Anterior cingulate cortex (tissue), 58 donors: ENCODE measurements around the gene BTBD7.
A peak's percentile ranks its signal among the peaks of the same experiment; 100 is the strongest.
"Not testable (repeated sequence)": the region's sequence is repeated elsewhere in the genome, so short reads cannot be mapped to it uniquely, and the experiment has no call there.

Experiments
- DNase-seq, 58 donors: peaks; one replicate each; lab custom pipeline; 2025; lab: John Stamatoyannopoulos, UW

BTBD7 gene, protein sequence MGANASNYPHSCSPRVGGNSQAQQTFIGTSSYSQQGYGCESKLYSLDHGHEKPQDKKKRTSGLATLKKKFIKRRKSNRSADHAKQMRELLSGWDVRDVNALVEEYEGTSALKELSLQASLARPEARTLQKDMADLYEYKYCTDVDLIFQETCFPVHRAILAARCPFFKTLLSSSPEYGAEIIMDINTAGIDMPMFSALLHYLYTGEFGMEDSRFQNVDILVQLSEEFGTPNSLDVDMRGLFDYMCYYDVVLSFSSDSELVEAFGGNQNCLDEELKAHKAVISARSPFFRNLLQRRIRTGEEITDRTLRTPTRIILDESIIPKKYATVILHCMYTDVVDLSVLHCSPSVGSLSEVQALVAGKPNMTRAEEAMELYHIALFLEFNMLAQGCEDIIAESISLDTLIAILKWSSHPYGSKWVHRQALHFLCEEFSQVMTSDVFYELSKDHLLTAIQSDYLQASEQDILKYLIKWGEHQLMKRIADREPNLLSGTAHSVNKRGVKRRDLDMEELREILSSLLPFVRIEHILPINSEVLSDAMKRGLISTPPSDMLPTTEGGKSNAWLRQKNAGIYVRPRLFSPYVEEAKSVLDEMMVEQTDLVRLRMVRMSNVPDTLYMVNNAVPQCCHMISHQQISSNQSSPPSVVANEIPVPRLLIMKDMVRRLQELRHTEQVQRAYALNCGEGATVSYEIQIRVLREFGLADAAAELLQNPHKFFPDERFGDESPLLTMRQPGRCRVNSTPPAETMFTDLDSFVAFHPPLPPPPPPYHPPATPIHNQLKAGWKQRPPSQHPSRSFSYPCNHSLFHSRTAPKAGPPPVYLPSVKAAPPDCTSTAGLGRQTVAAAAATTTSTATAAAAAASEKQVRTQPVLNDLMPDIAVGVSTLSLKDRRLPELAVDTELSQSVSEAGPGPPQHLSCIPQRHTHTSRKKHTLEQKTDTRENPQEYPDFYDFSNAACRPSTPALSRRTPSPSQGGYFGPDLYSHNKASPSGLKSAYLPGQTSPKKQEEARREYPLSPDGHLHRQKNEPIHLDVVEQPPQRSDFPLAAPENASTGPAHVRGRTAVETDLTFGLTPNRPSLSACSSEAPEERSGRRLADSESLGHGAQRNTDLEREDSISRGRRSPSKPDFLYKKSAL

GRCh38 chr14:93332853-93333630 is at the start of gene BTBD7:
Gene BTBD7 (minus strand): TSS chr14:93333036. CDS start chr14:93296051, 36,985 bp downstream.
- peak; percentile 58 to 97 (median 89) for DNase-seq

DNA sequence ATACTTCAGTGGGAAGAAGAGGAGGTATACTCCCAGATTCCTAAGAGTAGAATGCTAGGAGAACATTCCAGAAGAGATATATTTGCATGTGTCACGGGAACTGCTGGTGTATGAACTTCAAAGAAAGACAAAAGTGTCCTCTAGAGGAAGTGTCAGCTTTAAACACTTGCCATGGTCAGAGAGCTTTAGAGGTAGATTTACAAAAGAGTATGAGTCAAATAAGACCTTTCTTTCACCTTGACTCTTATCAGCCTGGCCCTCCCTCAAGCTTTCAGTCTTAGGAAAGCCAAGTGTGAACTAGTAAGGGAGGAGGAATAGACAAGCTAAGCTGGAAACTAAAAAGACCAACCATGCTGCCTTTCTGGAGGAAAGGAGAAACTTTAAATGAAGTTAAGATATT is 48.8 kb upstream of the BTBD7 start:
- no peak for DNase-seq

DNA sequence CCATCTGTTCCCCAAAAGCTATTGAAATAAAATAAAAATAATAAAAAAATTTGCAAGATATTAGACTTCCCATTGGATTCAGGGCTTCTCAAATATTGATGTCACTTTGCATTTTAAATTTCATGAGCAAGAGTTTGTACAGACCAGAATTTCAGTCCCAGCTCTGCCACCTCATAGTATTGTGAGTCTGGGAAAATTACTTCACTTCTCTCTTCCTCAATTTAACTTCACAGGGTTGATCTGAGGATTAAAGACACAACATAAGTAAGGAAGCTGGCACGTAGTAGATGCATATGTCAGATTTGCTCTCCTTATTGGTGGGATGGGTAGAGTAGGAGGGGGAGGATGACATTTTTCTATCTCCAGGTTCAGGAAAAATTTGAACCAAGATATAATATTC is 47.0 kb upstream of the BTBD7 start:
- DNase-seq, result no peak

DNA sequence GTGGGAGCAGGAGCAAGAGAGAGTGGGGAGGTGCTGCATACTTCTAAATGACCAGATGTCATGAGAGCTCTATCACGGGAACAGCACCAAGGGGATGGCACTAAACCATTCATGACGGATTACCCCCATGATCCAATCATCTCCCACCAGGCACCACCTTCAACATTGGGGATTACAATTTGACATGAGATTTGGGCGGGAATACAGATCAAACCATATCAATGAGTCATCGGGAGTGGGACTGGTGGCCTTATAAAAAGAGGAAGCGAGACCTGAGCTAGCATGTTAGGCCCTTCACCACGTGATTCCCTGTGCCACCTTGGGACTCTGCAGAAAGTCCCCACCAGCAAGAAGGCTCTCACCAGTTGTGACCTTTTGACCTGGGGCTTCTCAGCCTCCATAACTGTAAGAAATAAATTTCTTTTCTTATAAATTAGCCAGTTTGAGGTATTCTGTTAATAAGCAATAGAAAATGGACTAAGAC is 42.9 kb upstream of the BTBD7 start:
- DNase-seq, result no peak

- peak in 3 of 58 donors; percentile 2 to 21 (median 4) for DNase-seq
These were observed 37.0 kb upstream of the BTBD7 start for GRCh38 chr14:93369713-93370266.

DNA sequence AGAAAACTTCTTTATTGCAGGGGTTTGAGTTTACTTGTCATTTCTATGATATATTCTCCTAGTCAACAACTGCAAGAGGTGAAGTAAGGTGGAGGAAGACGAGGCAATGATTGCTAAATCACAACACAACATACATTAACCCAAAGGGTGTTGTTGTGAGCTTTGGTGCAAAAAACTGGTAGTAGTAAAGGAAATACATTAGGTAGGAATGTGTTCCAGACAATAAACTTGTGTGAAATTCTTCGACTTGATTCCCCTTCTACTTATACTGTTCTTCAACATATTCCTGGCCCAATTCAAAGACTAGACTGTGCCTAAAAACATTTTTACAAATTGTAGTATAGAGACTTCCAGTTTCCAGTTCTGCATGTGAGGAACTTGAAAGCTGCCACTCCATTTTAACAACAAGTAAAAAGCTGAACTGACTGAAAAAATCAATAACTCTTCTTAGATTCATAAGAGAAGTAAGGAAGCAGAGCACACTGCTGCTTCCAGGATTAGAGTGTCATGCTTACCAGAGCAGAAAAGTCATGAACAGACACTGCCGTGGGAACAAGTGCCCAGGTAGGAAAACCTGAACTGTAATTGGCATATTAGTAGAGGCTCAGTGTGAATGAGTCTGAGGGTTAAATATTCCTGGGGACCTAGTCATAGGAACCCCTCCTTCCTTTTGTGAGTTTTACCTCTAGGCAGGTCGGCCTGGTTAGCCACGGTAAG is 36.3 kb upstream of the BTBD7 start:
- DNase-seq, result no peak

- not testable (repeated sequence) for DNase-seq
These were observed 22.0 kb upstream of the BTBD7 start for GRCh38 chr14:93354873-93355272.

DNA sequence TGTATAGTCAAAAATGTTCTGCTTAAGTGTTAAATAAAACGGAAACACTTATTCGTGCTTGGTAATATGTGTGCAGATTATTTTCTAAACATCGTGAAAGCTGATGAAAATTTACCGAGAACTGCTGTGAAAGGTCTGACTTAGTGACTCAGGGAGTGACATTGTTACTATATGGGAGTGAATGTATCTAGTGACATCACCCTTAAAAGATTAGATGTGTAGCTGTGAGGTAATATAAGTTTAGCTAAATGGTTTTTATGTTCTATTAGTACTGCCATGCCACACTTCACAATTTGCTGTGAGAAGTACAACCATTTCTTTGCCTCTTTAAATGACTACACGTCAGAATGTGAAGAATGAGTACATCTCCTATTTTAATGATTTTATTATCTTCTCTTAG is 15.5 kb upstream of the BTBD7 start:
- DNase-seq, result no peak

GRCh38 chr14:93347850-93348249 is 15.0 kb upstream of the BTBD7 start:
- no peak for DNase-seq

- DNase-seq, result no peak
These were observed 14.3 kb upstream of the BTBD7 start, which contains the start of gene COX8C for GRCh38 chr14:93346926-93347721. Gene COX8C (plus strand): TSS chr14:93347182. CDS start chr14:93347269, 87 bp downstream.

- no peak for DNase-seq
These were observed 11.0 kb upstream of the BTBD7 start for GRCh38 chr14:93343797-93344196.

DNA sequence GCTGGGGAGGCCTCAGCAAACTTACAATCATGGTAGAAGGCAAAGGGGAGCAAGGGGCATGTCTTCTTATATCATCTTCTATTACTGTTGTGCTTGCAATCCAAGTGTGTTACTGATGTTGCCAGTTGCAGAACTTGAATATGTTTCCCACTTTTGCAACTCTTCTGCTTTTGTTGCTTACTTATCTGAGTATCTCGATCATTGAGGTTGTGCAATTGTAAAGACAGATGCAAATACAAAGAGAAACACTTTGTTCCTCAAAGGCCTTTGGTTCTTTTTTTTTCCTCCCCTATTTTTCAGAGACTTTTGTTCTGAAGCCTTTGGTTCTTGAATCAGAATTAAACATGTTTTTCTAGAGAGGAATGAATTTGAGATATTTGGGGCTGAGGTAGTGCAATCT is 10.4 kb upstream of the BTBD7 start:
- DNase-seq, result no peak

GRCh38 chr14:93337884-93338283 is 5.0 kb upstream of the BTBD7 start:
- DNase-seq, result no peak

DNA sequence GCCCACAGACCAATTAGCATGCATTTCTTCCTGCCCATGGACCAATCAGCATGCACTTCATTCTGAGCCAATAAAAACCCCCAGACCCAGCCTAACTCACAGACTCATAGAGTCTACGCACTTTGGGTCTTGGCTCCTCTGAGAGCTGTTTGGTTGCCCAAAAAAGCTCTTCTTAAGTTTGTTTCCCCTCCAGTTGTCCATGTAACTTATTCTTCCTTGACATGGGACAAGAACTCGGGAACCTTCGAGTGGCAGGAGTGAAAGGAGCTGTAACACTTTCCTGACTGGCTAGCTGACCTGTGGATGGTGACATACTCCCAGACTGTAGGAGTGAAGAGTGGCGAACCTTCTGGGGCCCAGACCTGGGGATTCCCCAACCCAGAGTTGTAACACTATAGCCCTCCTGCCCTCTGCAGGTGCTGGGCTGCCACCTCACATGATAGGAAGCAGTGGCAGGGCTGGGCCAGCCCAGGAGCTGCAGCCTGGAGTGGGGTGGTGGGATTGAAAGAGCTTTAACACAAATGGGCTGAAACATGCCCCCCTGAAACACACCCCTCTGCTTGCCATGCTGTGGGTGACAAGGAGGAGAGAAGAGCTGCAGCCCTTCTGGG is 4.4 kb upstream of the BTBD7 start:
- no peak for DNase-seq

DNA sequence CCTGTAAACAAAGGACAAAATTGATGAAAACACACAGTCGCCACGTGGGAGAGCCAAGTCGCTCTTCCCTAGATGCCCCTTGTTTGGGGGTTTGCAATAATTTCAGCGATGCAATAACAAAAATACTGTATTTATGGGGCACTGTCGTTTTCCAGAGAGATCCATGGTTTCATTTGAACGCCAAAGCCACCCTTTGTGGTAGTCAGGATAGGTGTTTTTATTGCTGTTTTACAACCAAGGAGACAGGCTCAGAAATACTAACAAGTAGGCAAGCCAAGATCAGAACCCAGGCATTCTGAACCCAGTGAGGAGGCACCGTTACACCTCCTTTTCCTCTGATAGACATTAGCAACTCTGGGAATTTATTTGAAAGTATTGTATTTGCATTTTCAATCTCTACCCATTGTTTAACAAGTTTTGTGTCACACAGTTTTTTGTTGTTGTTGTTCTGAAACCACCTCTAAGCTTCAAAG is 831 bp upstream of the BTBD7 start:
- DNase-seq, result peak in 2 of 58 donors; percentile 23 to 29

GRCh38 chr14:93332397-93332852 is 411 bp downstream of the BTBD7 start:
- DNase-seq, result peak in 37 of 58 donors; percentile 16 to 80 (median 50)

DNA sequence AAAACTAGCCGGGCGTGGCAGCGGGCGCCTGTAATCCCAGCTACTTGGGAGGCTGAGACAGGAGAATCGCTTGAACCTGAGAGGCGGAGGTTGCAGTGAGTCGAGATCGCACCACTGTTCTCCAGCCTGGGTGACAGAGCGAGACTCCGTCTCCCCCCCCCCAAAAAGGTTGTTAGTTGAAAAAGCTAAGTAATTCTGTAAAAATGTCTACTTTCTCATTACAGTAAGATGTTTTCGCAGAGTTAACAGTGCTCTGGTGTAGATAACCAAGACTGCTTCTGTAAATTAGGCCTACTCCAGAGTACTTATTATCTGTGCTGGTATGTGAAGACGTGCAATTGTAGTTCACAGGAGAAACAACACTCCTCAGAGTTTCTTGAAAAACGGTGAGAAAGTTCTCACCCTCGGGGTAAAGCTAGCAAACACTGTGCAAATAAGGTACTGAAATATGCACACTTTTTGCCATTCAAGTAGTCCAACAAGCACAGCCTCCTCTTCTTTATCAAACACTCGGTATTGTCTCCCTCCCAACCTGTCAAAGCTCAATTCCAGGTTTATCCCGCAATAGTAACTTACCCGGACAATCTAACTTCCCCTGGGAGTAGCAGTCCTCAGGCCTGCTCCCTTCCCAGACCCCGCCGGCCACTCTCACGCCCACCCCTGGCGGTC is 974 bp downstream of the BTBD7 start:
- peak in 1 of 58 donors; percentile 37 for DNase-seq
